Left lung (tissue), 10 donors: ENCODE measurements around the gene HESX1. TPM values are rescaled to one million over a fixed set of nuclear protein-coding genes. Genes with fewer than 3 reads are reported as not detected.
A peak's percentile ranks its signal among the peaks of the same experiment; 100 is the strongest.

Experiments
- ATAC-seq: fragments of 200-7000 bp; cut with Tn5 transposase; one replicate; pipeline ENCODE4 v1.9.1; 2020; ENCODE audit warnings: moderate library complexity
- DNase-seq, 4 donors: peaks; one replicate each; pipeline ENCODE4 v3.0.0-alpha.2; 2013 to 2020
- H3K27ac ChIP-seq, 2 donors: fragments of 200-600 bp; sonication (generic) in 1 of 2; one replicate each; pipeline versions ENCODE4 v1.5.0 to v1.8.0; 2020 to 2021
- H3K27me3 ChIP-seq, 2 donors: fragments of 200-600 bp; sonication (generic) in 1 of 2; one replicate each; pipeline versions ENCODE4 v1.5.0 to v1.8.0; 2020 to 2021
- H3K36me3 ChIP-seq, 2 donors: fragments of 200-600 bp; sonication (generic) in 1 of 2; one replicate each; pipeline versions ENCODE4 v1.5.0 to v1.8.0; 2020 to 2021
- H3K4me1 ChIP-seq, 2 donors: fragments of 200-600 bp; one replicate each; pipeline ENCODE4 v1.8.0; 2021
- H3K4me3 ChIP-seq, 2 donors: fragments of 200-600 bp; sonication (generic) in 1 of 2; one replicate each; pipeline versions ENCODE4 v1.5.0 to v1.8.0; 2020 to 2021; ENCODE audit warnings: mild to moderate bottlenecking in 1 of 2
- H3K9me3 ChIP-seq, 2 donors: fragments of 200-600 bp; sonication (generic) in 1 of 2; one replicate each; pipeline versions ENCODE4 v1.5.0 to v1.8.0; 2020 to 2021
- CTCF ChIP-seq, 2 donors: fragments of 200-600 bp; sonication (generic) in 1 of 2; IDR thresholded peaks; one replicate each; pipeline versions ENCODE4 v1.5.0 to v1.8.0; 2021; ENCODE audit warnings: antibody characterized with exemption in 2 of 2
- intact Hi-C, 2 donors: fragments of 100-400 bp; cut with DNase I; formaldehyde crosslinking; loops; one replicate each; pipeline versions ENCODE4 v1.11.2 to v1.14.2; 2022
- polyA plus RNA-seq, 6 donors: library from polyadenylated mRNA; unstranded; fragments of 120-200 nt; gene quantifications; one replicate each; pipeline ENCODE4 v1.2.1, GENCODE V29; 2013; ENCODE audit not compliant: insufficient read length in 6 of 6
- total RNA-seq, 2 donors: library from RNA; stranded (reverse); fragmentation: NEBNext Ultra II Directional; extraction: Animal tissue kit (Norgen Biotek cat#: 25700); gene quantifications; one replicate each; pipeline ENCODE4 v1.2.1, GENCODE V29; 2021
- donor health status: DM: no; HTN: yes; CAD: no.
- donor health status: DM: no; HTN: no; CAD: no.

HESX1 gene
- total and polyA plus RNA-seq, 8 donors = 0.47 to 4.0 (median 3.3) TPM

GRCh38 chr3:57157545-57157944 lies 42.2 kb downstream of the HESX1 start:
- H3K4me3 ChIP-seq = no peak overlapping the region
- intact Hi-C loops = no loop called here
- no peaks in the 10 kb centered on the region for H3K9me3 ChIP-seq
- no peaks in the 10 kb centered on the region for H3K36me3 ChIP-seq
- no peak for TF ChIP-seq CTCF (IDR thresholded peaks at IDR 0.05)
- H3K27ac ChIP-seq = no peak overlapping the region
- DNase-seq (peak in 1 of 4 donors; percentile 50), ATAC-seq (no peak)
- peaks cover 0 to 61% of the 10 kb centered on the region in 2 donors for H3K27me3 ChIP-seq
- H3K4me1 ChIP-seq = no peaks in the 10 kb centered on the region

DNA sequence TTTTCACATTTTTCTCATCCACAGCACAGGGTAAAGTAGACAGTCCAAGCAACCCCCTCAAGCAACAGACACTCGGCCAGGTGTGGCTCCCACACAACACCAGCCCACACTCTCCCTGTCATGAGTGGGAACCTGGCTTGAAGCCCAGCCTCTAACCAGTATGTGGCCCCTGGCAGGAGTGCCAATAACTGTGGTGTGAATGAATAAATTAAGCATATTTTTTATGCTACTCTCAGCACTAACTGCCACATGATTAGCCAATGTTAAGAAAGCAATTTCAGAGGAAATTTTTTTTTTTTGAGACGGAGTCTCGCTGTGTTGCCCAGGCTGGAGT lies 44.5 kb downstream of the HESX1 start:
- Histone ChIP-seq H3K27ac (no peak overlapping the region), H3K27me3 (peaks cover 0 to 40% of the 10 kb centered on the region in 2 donors), H3K36me3 (no peaks in the 10 kb centered on the region), H3K4me3 (no peak overlapping the region), H3K9me3 (no peaks in the 10 kb centered on the region), H3K4me1 (no peaks in the 10 kb centered on the region)
- no peak for ATAC-seq
- no peak for DNase-seq
- intact Hi-C loops = no loop called here
- TF ChIP-seq CTCF (IDR thresholded peaks at IDR 0.05) = no peak

GRCh38 chr3:57154470-57155309 lies 45.1 kb downstream of the HESX1 start:
- no peaks in the 10 kb centered on the region for H3K4me1 ChIP-seq
- H3K4me3 ChIP-seq = no peak overlapping the region
- H3K27me3 ChIP-seq = peaks cover 0 to 34% of the 10 kb centered on the region in 2 donors
- no peak for TF ChIP-seq CTCF (IDR thresholded peaks at IDR 0.05)
- no peak for ATAC-seq
- DNase-seq = no peak
- no peak overlapping the region for H3K27ac ChIP-seq
- no peaks in the 10 kb centered on the region for H3K36me3 ChIP-seq
- H3K9me3 ChIP-seq = no peaks in the 10 kb centered on the region
- intact Hi-C loops = no loop called here

GRCh38 chr3:57152151-57153143 lies 47.3 kb downstream of the HESX1 start:
- Histone ChIP-seq H3K27me3 (peaks cover 0 to 24% of the 10 kb centered on the region in 2 donors), H3K36me3 (no peaks in the 10 kb centered on the region), H3K27ac (no peak overlapping the region), H3K4me1 (no peaks in the 10 kb centered on the region), H3K4me3 (no peak overlapping the region), H3K9me3 (no peaks in the 10 kb centered on the region)
- ATAC-seq (no peak), DNase-seq (no peak)
- intact Hi-C loops = no loop called here
- TF ChIP-seq CTCF (IDR thresholded peaks at IDR 0.05) = no peak

DNA sequence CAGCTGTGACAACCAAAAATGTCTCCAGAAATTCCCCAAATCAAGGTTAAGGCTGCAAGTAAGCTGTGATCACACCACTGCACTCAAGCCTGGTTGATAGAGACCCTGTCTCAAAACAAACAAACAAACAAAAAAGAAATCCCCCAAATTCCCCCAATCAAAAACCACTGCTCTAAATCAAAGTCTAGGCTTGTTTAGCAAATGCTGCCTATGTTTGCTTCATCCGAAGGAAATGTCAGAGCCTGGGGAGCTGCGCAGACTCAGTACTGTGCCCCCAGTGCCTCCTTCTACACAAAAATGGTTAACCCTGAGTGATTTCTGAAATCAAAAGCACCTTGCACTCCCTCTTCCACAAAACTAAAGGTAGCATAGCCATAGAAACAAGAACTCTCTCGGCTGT lies 48.0 kb downstream of the HESX1 start:
- no peak for ATAC-seq
- no peak for TF ChIP-seq CTCF (IDR thresholded peaks at IDR 0.05)
- DNase-seq = no peak
- H3K27me3 ChIP-seq = peaks cover 0 to 17% of the 10 kb centered on the region in 2 donors
- no peak overlapping the region for H3K27ac ChIP-seq
- no peaks in the 10 kb centered on the region for H3K9me3 ChIP-seq
- H3K4me1 ChIP-seq = no peaks in the 10 kb centered on the region
- no peak overlapping the region for H3K4me3 ChIP-seq
- intact Hi-C loops = no loop called here
- H3K36me3 ChIP-seq = no peaks in the 10 kb centered on the region
